ENCODE data around the gene CECR2.

Gene CECR2

GRCh38 chr22:17578136-17578754 lies 209.0 kb downstream of the CECR2 start:
- DNase-seq = peak; percentile 6

- no peak for DNase-seq
Observed at GRCh38 chr22:17579535-17579981, 210.3 kb downstream of the CECR2 start.

GRCh38 chr22:17580441-17581031 lies 211.3 kb downstream of the CECR2 start:
- no peak for DNase-seq

- DNase-seq = no peak
Observed at GRCh38 chr22:17581056-17581455, 211.8 kb downstream of the CECR2 start.

- DNase-seq = no peak
Observed at GRCh38 chr22:17581631-17582030, 212.4 kb downstream of the CECR2 start.

GRCh38 chr22:17583151-17583550 lies 213.9 kb downstream of the CECR2 start:
- DNase-seq = no peak

- DNase-seq = no peak
Observed at GRCh38 chr22:17586831-17587440, 217.7 kb downstream of the CECR2 start.

- no peak for DNase-seq
Observed at GRCh38 chr22:17587629-17588028, 218.4 kb downstream of the CECR2 start.

- no peak for DNase-seq
Observed at GRCh38 chr22:17588606-17589005, 219.3 kb downstream of the CECR2 start.

- no peak for DNase-seq
Observed at GRCh38 chr22:17589810-17590375, 220.6 kb downstream of the CECR2 start.

GRCh38 chr22:17590586-17590985 lies 221.3 kb downstream of the CECR2 start:
- DNase-seq = no peak

- no peak for DNase-seq
Observed at GRCh38 chr22:17592201-17592600, 222.9 kb downstream of the CECR2 start.

GRCh38 chr22:17596226-17596625 lies 227.0 kb downstream of the CECR2 start:
- no peak for DNase-seq

GRCh38 chr22:17597217-17597616 lies 228.0 kb downstream of the CECR2 start:
- DNase-seq = no peak

GRCh38 chr22:17598318-17598717 lies 229.1 kb downstream of the CECR2 start:
- DNase-seq = no peak

- DNase-seq = no peak
Observed at GRCh38 chr22:17601031-17601430, 231.8 kb downstream of the CECR2 start.

GRCh38 chr22:17603668-17604067 lies 234.4 kb downstream of the CECR2 start:
- no peak for DNase-seq

GRCh38 chr22:17606496-17606895 lies 237.2 kb downstream of the CECR2 start:
- DNase-seq = no peak
